Glutamatergic neuron (in vitro differentiated cells): ENCODE data around the gene TMEM33. TPM values are rescaled to one million over a fixed set of nuclear protein-coding genes. Genes with fewer than 3 reads are reported as not detected.
A peak's percentile ranks its signal among the peaks of the same experiment; 100 is the strongest.

Source experiments
- DNase-seq: peaks from one replicate; pipeline ENCODE4 v3.0.0; 2022
- H3K27ac Mint-ChIP-seq: one replicate; pipeline ENCODE4 v1.8.0; 2020; ENCODE audit warnings: mild to moderate bottlenecking, mixed read lengths, inconsistent platforms; ENCODE audit not compliant: unreplicated experiment
- H3K27me3 Mint-ChIP-seq: one replicate; pipeline ENCODE4 v1.8.0; 2020; ENCODE audit warnings: mild to moderate bottlenecking, moderate library complexity, mixed read lengths, inconsistent platforms; ENCODE audit not compliant: unreplicated experiment
- H3K36me3 Mint-ChIP-seq: one replicate; pipeline ENCODE4 v1.8.0; 2020; ENCODE audit warnings: mild to moderate bottlenecking, mixed read lengths, inconsistent platforms; ENCODE audit not compliant: unreplicated experiment
- H3K4me1 Mint-ChIP-seq: one replicate; pipeline ENCODE4 v1.8.0; 2020; ENCODE audit warnings: mild to moderate bottlenecking, low read depth, mixed read lengths, inconsistent platforms; ENCODE audit not compliant: unreplicated experiment
- H3K4me3 Mint-ChIP-seq: one replicate; pipeline ENCODE4 v1.8.0; 2020; ENCODE audit warnings: mild to moderate bottlenecking, mixed read lengths, inconsistent platforms; ENCODE audit not compliant: unreplicated experiment
- H3K9me3 Mint-ChIP-seq: one replicate; pipeline ENCODE4 v1.8.0; 2020; ENCODE audit warnings: mild to moderate bottlenecking, moderate library complexity, mixed read lengths, inconsistent platforms; ENCODE audit not compliant: unreplicated experiment
- total RNA-seq: library from RNA; stranded (reverse); fragmentation: NEBNext Ultra II Directional; extraction: Animal tissue kit (Norgen Biotek cat#: 25700); gene quantifications from one replicate; pipeline ENCODE4 v1.2.1, GENCODE V29; 2021; ENCODE audit not compliant: unreplicated experiment
- TF ChIP-seq, protein P1 (sequence below): fragments of 200-600 bp; sonication (generic); IDR thresholded peaks from one replicate; pipeline ENCODE4 v1.5.0; 2021; ENCODE audit not compliant: partially characterized antibody, unreplicated experiment

TMEM33 gene
- total RNA-seq, 1 donor from 2014 or later, result 88.8 TPM

DNA sequence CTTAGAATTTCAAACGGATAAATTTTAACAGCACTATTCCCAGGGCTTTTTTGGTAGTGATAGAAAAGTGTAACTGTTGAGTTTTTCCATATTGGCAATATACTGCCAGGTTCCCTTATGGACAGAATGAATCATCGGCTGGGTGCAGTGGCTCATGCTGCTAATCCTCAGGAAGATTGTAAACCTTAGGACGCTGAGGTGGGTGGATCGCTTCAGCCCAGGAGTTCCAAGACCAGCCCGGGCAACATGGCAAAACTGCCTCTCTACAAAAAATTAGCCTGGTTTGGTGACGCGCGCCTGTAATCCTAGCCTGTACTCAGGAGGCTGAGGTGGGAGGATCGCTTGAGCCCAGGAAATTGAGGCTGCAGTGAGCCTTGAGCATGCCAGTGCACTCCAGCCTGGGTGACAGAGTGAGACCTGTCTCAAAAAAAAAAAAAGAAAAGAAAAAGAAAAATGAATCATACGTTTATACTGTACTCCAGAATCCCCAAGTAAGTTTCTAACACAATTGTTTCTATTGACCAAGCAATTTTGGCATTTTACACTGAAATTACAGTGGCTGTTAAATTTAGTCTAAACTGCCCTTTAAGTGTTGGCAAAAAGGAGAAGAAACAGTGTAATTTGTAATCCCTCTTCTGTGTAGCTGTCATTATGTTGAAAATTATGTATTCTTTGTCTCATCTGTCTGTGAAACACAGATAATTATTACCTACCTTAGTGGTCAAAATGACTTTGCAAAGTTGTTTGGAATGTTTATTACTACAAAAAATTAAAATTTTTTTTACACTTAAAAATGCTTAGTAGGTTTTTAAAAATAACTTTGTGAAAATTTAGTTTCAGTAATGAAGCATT is 56.9 kb downstream of the TMEM33 start:
- peaks cover 1% of the 10 kb centered on the region for H3K27me3 Mint-ChIP-seq
- peaks cover 3% of the 10 kb centered on the region for H3K9me3 Mint-ChIP-seq
- TF ChIP-seq, protein P1, sequence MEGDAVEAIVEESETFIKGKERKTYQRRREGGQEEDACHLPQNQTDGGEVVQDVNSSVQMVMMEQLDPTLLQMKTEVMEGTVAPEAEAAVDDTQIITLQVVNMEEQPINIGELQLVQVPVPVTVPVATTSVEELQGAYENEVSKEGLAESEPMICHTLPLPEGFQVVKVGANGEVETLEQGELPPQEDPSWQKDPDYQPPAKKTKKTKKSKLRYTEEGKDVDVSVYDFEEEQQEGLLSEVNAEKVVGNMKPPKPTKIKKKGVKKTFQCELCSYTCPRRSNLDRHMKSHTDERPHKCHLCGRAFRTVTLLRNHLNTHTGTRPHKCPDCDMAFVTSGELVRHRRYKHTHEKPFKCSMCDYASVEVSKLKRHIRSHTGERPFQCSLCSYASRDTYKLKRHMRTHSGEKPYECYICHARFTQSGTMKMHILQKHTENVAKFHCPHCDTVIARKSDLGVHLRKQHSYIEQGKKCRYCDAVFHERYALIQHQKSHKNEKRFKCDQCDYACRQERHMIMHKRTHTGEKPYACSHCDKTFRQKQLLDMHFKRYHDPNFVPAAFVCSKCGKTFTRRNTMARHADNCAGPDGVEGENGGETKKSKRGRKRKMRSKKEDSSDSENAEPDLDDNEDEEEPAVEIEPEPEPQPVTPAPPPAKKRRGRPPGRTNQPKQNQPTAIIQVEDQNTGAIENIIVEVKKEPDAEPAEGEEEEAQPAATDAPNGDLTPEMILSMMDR, result no peak
- no peak for DNase-seq
- H3K27ac Mint-ChIP-seq, result no peak overlapping the region
- H3K4me3 Mint-ChIP-seq, result peak overlapping the region; percentile 67
- peaks cover 10% of the 10 kb centered on the region for H3K4me1 Mint-ChIP-seq
- no peaks in the 10 kb centered on the region for H3K36me3 Mint-ChIP-seq

GRCh38 chr4:41992967-41993857 is 58.0 kb downstream of the TMEM33 start:
- H3K4me1 Mint-ChIP-seq, result peaks cover 10% of the 10 kb centered on the region
- no peak for DNase-seq

GRCh38 chr4:41994461-41994985 is 59.3 kb downstream of the TMEM33 start:
- Mint-ChIP-seq H3K9me3 (peaks cover 3% of the 10 kb centered on the region), H3K27ac (no peak overlapping the region), H3K27me3 (no peaks in the 10 kb centered on the region), H3K4me3 (no peak overlapping the region), H3K36me3 (no peaks in the 10 kb centered on the region), H3K4me1 (peaks cover 8% of the 10 kb centered on the region)
- no peak for DNase-seq
- TF ChIP-seq, protein P1, result peak; percentile 34

More at GRCh38 chr4:41992967-41993857, 58.0 kb downstream of the TMEM33 start:
- no peaks in the 10 kb centered on the region for H3K36me3 Mint-ChIP-seq
- peaks cover 1% of the 10 kb centered on the region for H3K27me3 Mint-ChIP-seq
- peaks cover 3% of the 10 kb centered on the region for H3K9me3 Mint-ChIP-seq
- H3K4me3 Mint-ChIP-seq, result no peak overlapping the region
- H3K27ac Mint-ChIP-seq, result no peak overlapping the region
- TF ChIP-seq, protein P1, result no peak

DNA sequence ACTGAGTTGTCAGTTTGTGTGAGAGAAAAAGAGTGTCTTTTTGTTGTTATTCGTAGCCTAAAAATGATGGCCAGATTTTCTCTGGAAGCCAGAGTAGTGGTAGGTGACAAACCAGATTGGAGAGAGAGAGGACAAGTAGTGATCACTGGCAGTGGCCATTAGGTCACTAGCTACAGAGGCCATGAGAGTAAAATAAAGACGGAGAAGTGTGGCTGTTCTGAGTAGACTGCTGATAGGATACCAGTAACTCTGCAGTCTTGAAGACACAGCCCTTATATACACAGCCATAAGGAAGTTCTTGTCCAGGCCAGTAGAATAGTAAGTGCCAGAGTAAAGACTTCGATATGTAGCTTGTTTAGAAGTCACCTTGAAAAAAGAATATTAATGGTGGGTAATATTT is 62.8 kb downstream of the TMEM33 start:
- TF ChIP-seq, protein P1, result no peak
- H3K27me3 Mint-ChIP-seq, result no peaks in the 10 kb centered on the region
- H3K36me3 Mint-ChIP-seq, result no peaks in the 10 kb centered on the region
- H3K27ac Mint-ChIP-seq, result no peak overlapping the region
- no peaks in the 10 kb centered on the region for H3K4me1 Mint-ChIP-seq
- no peaks in the 10 kb centered on the region for H3K9me3 Mint-ChIP-seq
- H3K4me3 Mint-ChIP-seq, result no peak overlapping the region
- DNase-seq, result no peak
